Measurements from ENCODE around the gene POLR3B.

DNA sequence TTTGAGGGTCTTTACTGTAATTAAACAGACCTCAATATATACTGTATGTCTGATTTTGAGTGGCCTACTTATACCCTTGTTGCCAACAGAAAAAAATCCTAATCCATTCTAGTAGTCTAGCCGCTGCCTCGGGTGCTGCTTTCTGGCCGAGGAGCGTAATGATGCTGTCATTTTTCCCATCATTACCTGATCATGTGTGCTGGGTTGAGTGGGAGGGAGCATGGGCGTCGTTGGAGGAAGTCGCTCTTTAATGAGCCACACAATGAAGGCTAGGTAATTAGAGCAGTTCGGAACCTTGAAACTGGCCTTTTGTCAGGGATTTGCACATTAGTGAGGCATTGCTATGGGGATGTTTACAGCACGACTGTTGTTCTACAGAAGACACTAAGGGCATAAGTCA is 149.1 kb downstream of the POLR3B start:
- TF ChIP-seq POLR2A (IDR thresholded peaks at IDR 0.05) (no peak), EP300 (IDR thresholded peaks at IDR 0.05) (no peak), POLR2AphosphoS5 (IDR thresholded peaks at IDR 0.05) (no peak)
- TF ChIP-seq, protein P1, sequence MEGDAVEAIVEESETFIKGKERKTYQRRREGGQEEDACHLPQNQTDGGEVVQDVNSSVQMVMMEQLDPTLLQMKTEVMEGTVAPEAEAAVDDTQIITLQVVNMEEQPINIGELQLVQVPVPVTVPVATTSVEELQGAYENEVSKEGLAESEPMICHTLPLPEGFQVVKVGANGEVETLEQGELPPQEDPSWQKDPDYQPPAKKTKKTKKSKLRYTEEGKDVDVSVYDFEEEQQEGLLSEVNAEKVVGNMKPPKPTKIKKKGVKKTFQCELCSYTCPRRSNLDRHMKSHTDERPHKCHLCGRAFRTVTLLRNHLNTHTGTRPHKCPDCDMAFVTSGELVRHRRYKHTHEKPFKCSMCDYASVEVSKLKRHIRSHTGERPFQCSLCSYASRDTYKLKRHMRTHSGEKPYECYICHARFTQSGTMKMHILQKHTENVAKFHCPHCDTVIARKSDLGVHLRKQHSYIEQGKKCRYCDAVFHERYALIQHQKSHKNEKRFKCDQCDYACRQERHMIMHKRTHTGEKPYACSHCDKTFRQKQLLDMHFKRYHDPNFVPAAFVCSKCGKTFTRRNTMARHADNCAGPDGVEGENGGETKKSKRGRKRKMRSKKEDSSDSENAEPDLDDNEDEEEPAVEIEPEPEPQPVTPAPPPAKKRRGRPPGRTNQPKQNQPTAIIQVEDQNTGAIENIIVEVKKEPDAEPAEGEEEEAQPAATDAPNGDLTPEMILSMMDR (IDR thresholded peaks at IDR 0.05), result no peak
